ENCODE data around the gene SLC26A3.

SLC26A3 gene

GRCh38 chr7:107815254-107815882 is 12.3 kb upstream of the SLC26A3 start:
- DNase-seq, result no peak

- DNase-seq, result peak; percentile 68
These were observed 10.5 kb upstream of the SLC26A3 start for GRCh38 chr7:107813524-107813923.

GRCh38 chr7:107811934-107812333 is 8.9 kb upstream of the SLC26A3 start:
- DNase-seq, result no peak

GRCh38 chr7:107810626-107811025 is 7.6 kb upstream of the SLC26A3 start:
- no peak for DNase-seq

- no peak for DNase-seq
These were observed 6.2 kb upstream of the SLC26A3 start for GRCh38 chr7:107809179-107809578.

GRCh38 chr7:107799647-107800264 is 3.3 kb downstream of the SLC26A3 start:
- DNase-seq, result no peak

- no peak for DNase-seq
These were observed 10.7 kb downstream of the SLC26A3 start for GRCh38 chr7:107792364-107792763.

GRCh38 chr7:107789647-107790046 is 13.4 kb downstream of the SLC26A3 start:
- no peak for DNase-seq

- DNase-seq, result no peak
These were observed 14.4 kb downstream of the SLC26A3 start for GRCh38 chr7:107788662-107789061.

GRCh38 chr7:107788216-107788615 is 14.8 kb downstream of the SLC26A3 start:
- no peak for DNase-seq

GRCh38 chr7:107785926-107786325 is 17.1 kb downstream of the SLC26A3 start:
- no peak for DNase-seq

- no peak for DNase-seq
These were observed 17.9 kb downstream of the SLC26A3 start for GRCh38 chr7:107785170-107785569.

GRCh38 chr7:107783648-107784047 is 19.4 kb downstream of the SLC26A3 start:
- DNase-seq, result no peak

- DNase-seq, result no peak
These were observed 20.6 kb downstream of the SLC26A3 start for GRCh38 chr7:107782374-107782773.

- DNase-seq, result no peak
These were observed 23.4 kb downstream of the SLC26A3 start for GRCh38 chr7:107779647-107780099.

- no peak for DNase-seq
These were observed 24.7 kb downstream of the SLC26A3 start for GRCh38 chr7:107778283-107778682.

GRCh38 chr7:107777702-107778101 is 25.3 kb downstream of the SLC26A3 start:
- DNase-seq, result no peak

- DNase-seq, result no peak
These were observed 30.0 kb downstream of the SLC26A3 start for GRCh38 chr7:107773027-107773426.

GRCh38 chr7:107768263-107768662 is 34.8 kb downstream of the SLC26A3 start:
- no peak for DNase-seq

- DNase-seq, result no peak
These were observed 35.6 kb downstream of the SLC26A3 start for GRCh38 chr7:107767391-107767790.

GRCh38 chr7:107758667-107759066 is 44.4 kb downstream of the SLC26A3 start:
- no peak for DNase-seq

GRCh38 chr7:107754642-107755041 is 48.4 kb downstream of the SLC26A3 start:
- no peak for DNase-seq

GRCh38 chr7:107751113-107751512 is 51.9 kb downstream of the SLC26A3 start:
- no peak for DNase-seq

- DNase-seq, result no peak
These were observed 57.0 kb downstream of the SLC26A3 start for GRCh38 chr7:107746006-107746405.

GRCh38 chr7:107744345-107744750 is 58.7 kb downstream of the SLC26A3 start:
- DNase-seq, result no peak
